Lung (tissue), 12 donors: ENCODE data around the gene ST6GALNAC3. TPM values are rescaled to one million over a fixed set of nuclear protein-coding genes. Genes with fewer than 3 reads are reported as not detected.

Experiments
- ATAC-seq: fragments of 200-7000 bp; cut with Tn5 transposase; one replicate; pipeline ENCODE4 v1.9.1; 2020; ENCODE audit warnings: moderate number of reproducible peaks; ENCODE audit not compliant: insufficient read depth, low FRiP score
- DNase-seq, 3 donors: peaks; one replicate each; pipeline ENCODE4 v3.0.0-alpha.2; 2013 to 2017
- H3K27ac ChIP-seq, 2 donors: one replicate each; pipeline ENCODE4 v1.5.1; 2013; ENCODE audit warnings: mild to moderate bottlenecking in 2 of 2, moderate library complexity in 2 of 2, control low read depth in 1 of 2, inconsistent platforms in 1 of 2, low read depth in 1 of 2, low read length in 1 of 2
- H3K27me3 ChIP-seq, 3 donors: one replicate each; pipeline ENCODE4 v1.5.1; 2013; ENCODE audit warnings: low read length in 2 of 3; ENCODE audit not compliant: control insufficient read depth in 3 of 3, insufficient read depth in 3 of 3
- H3K36me3 ChIP-seq, 4 donors: one replicate each; pipeline ENCODE4 v1.5.1; 2013; ENCODE audit warnings: low read length in 4 of 4, mild to moderate bottlenecking in 1 of 4, moderate library complexity in 1 of 4; ENCODE audit not compliant: control insufficient read depth in 4 of 4, insufficient read depth in 4 of 4
- H3K4me1 ChIP-seq, 5 donors: one replicate each; pipeline ENCODE4 v1.5.1; 2013; ENCODE audit warnings: low read length in 5 of 5, mild to moderate bottlenecking in 2 of 5, moderate library complexity in 1 of 5; ENCODE audit not compliant: control insufficient read depth in 5 of 5, insufficient read depth in 5 of 5
- H3K4me3 ChIP-seq: one replicate; pipeline ENCODE4 v1.5.1; 2013; ENCODE audit warnings: mild to moderate bottlenecking, control low read depth, moderate library complexity
- H3K9ac ChIP-seq, 2 donors: one replicate each; pipeline ENCODE4 v1.5.1; 2013; ENCODE audit warnings: low read length in 2 of 2, control low read depth in 1 of 2; ENCODE audit not compliant: insufficient read depth in 1 of 2
- H3K9me3 ChIP-seq, 4 donors: one replicate each; pipeline ENCODE4 v1.5.1; 2013; ENCODE audit warnings: low read length in 3 of 4, mild to moderate bottlenecking in 1 of 4, moderate library complexity in 1 of 4; ENCODE audit not compliant: control insufficient read depth in 4 of 4, insufficient read depth in 3 of 4
- WGBS, 2 donors: extraction: QIAGEN DNeasy Blood & Tissue Kit; methylation state at CpG; one replicate each; pipeline ENCODE4 v1.1.7; 2013; 5-methylcytosine and 5-hydroxymethylcytosine counted together
- polyA plus RNA-seq, 2 donors: library from polyadenylated mRNA; stranded (reverse); fragments of 200-250 nt; gene quantifications; one replicate each; pipeline ENCODE4 v1.2.1, GENCODE V29; 2013
- total RNA-seq, 2 donors: library from RNA; depleted of rRNA in 1 of 2; stranded (reverse); fragments of >200 nt in 1 of 2; gene quantifications; one replicate each; pipeline ENCODE4 v1.2.1, GENCODE V29; 2014 to 2021
- TF ChIP-seq, protein P1 (sequence below): IDR thresholded peaks from 2 replicates; pipeline ENCODE4 v1.5.1; 2012; ENCODE audit warnings: mild to moderate bottlenecking; ENCODE audit errors: control extremely low read depth, extremely low read depth
- donor health status: control.
- donor health status: control.
- donor health status: Bipolar disorder and iron deficiency.
- donor health status: healthy.
- donor health status: DM: yes; HTN: yes; CAD: no.

The ST6GALNAC3 gene
- total and polyA plus RNA-seq, 4 donors = 2.7 to 17.9 (median 12.2) TPM

DNA sequence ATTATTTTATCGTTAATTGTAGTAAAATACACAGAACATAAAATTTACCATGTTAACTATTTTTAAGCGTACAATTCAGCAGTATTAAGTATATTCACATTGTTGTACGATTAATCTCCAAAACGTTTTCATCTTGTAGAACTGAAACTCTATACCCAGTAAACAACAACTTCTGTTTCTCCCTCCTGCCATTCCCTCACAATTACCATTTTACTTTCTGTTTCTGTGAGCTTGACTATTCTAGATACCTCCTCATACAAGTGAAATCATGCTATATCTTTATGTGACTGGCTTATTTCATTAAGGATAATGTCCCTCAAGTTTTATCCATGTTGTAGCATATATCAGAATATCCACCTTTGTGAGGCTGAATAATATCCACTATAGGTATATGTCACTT, 156.8 kb downstream of the ST6GALNAC3 start:
- peaks cover 0 to 33% (median 4%) of the 10 kb centered on the region in 5 donors for H3K4me1 ChIP-seq
- no peak overlapping the region for H3K9ac ChIP-seq
- TF ChIP-seq, protein P1, sequence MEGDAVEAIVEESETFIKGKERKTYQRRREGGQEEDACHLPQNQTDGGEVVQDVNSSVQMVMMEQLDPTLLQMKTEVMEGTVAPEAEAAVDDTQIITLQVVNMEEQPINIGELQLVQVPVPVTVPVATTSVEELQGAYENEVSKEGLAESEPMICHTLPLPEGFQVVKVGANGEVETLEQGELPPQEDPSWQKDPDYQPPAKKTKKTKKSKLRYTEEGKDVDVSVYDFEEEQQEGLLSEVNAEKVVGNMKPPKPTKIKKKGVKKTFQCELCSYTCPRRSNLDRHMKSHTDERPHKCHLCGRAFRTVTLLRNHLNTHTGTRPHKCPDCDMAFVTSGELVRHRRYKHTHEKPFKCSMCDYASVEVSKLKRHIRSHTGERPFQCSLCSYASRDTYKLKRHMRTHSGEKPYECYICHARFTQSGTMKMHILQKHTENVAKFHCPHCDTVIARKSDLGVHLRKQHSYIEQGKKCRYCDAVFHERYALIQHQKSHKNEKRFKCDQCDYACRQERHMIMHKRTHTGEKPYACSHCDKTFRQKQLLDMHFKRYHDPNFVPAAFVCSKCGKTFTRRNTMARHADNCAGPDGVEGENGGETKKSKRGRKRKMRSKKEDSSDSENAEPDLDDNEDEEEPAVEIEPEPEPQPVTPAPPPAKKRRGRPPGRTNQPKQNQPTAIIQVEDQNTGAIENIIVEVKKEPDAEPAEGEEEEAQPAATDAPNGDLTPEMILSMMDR = no peak
- 77 to 85% methylated on average over 4 of the region's 4 CpGs for WGBS, 2 donors
- no peaks in the 10 kb centered on the region for H3K27me3 ChIP-seq
- H3K4me3 ChIP-seq = no peak overlapping the region
- DNase-seq = no peak
- no peak overlapping the region for H3K27ac ChIP-seq
- H3K9me3 ChIP-seq = no peaks in the 10 kb centered on the region
- H3K36me3 ChIP-seq = no peaks in the 10 kb centered on the region
- ATAC-seq = no peak

DNA sequence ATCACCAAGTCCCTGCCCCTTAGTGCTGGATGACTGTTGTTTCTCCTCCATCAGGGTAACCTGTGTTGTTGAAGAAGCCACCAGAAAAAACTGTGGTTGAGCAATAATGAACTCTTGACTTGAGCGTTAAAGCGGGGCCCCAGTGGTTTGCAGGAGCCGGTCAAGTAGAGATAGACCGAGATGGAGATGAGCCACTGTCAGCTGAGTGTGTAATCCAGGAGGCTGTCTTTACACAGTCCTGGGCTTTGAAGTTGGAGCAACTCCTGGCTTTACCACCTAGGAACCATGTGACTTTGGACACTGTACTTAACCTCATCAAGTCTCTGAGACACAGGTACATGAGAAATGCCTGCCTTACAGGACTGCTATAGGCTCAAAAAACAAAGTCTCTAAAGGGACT, 158.1 kb downstream of the ST6GALNAC3 start:
- Histone ChIP-seq H3K36me3 (no peaks in the 10 kb centered on the region), H3K27ac (no peak overlapping the region), H3K4me3 (no peak overlapping the region), H3K4me1 (peaks cover 0 to 26% (median 4%) of the 10 kb centered on the region in 5 donors), H3K9ac (no peak overlapping the region), H3K27me3 (no peaks in the 10 kb centered on the region), H3K9me3 (no peaks in the 10 kb centered on the region)
- 94% methylated on average over 4 of the region's 4 CpGs for WGBS, 2 donors
- ATAC-seq (no peak), DNase-seq (no peak)
- TF ChIP-seq, protein P1 = no peak

DNA sequence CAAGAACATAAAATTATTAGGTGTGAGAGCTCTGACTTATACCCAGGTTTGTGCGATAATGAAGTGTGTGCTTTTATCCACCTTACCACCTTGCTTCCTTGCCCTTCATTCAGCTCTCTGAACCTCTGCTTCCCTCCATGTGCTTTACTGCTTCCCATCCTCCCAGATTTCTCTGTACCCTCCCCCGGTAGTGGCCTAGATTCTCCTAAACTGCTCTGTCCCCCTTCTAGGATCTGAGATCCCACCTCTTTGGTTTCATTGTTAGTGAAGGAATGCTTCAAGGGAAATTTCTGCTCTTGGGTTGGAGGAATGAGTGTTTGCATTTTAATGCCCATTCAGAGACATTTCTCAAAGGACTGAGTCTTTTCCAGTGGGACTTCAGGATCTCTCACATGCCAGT, 159.5 kb downstream of the ST6GALNAC3 start:
- ATAC-seq = no peak
- TF ChIP-seq, protein P1 = no peak
- Histone ChIP-seq H3K27ac (no peak overlapping the region), H3K27me3 (no peaks in the 10 kb centered on the region), H3K36me3 (no peaks in the 10 kb centered on the region), H3K4me3 (no peak overlapping the region), H3K9ac (no peak overlapping the region), H3K4me1 (peaks cover 0 to 13% (median 0%) of the 10 kb centered on the region in 5 donors), H3K9me3 (no peaks in the 10 kb centered on the region)
- 99 to 100% methylated on average over 2 of the region's 2 CpGs for WGBS, 2 donors
- no peak for DNase-seq

DNA sequence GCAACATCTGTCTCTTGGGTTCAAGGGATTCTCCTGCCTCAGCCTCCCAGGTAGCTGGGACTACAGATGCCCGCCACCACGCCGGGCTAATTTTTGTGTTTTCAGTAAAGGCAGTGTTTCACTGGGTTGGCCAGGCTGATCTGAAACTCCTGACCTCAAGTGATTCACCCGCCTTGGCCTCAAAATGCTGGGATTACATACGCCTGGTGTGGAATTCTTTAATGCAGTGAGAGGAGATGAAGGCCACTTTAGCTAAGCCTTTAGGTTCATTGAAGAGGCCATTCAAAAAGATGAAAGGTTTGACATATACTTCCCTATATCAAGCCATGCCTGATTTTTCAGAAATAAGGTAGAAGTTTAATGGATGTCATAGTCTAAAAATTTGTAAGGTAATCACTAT, 162.7 kb downstream of the ST6GALNAC3 start:
- Histone ChIP-seq H3K9ac (no peak overlapping the region), H3K36me3 (no peaks in the 10 kb centered on the region), H3K27me3 (no peaks in the 10 kb centered on the region), H3K4me3 (no peak overlapping the region), H3K9me3 (no peaks in the 10 kb centered on the region), H3K27ac (no peak overlapping the region), H3K4me1 (no peaks in the 10 kb centered on the region)
- WGBS, 2 donors = 95 to 96% methylated on average over 5 of the region's 5 CpGs
- TF ChIP-seq, protein P1 = no peak
- DNase-seq = no peak
- no peak for ATAC-seq
